Endothelial cell of umbilical vein (primary cell): ENCODE data around the gene TSPEAR. TPM values are rescaled to one million over a fixed set of nuclear protein-coding genes. Genes with fewer than 3 reads are reported as not detected.

Experiments
- BruUV-seq: library from RNA; stranded (reverse); fragments of 400-500 nt; replicated peaks from 2 replicates; lab custom pipeline; 2021; lab: Mats Ljungman, UMichigan
- CTCF ChIA-PET: fragments of 300-600, 350-600 bp; sonication (Branson Sonifier 250); formaldehyde crosslinking; loops from one replicate; lab custom pipeline; 2021; ENCODE audit warnings: antibody characterized with exemption, inconsistent platforms; lab: Charles Lee
- POLR2A ChIA-PET: fragments of 300-600, 350-600 bp; sonication (Branson Sonifier 250); formaldehyde crosslinking; loops from one replicate; lab custom pipeline; 2021; ENCODE audit warnings: antibody characterized with exemption, inconsistent platforms; lab: Charles Lee
- DNase-seq: peaks from one replicate; pipeline ENCODE4 v3.0.0-alpha.2; 2011; ENCODE audit warnings: low read depth, low spot score
- FAIRE-seq: peaks from 2 replicates; lab custom pipeline; 2011; peaks lifted over from hg19 to GRCh38; lab: Jason Lieb, UNC
- H2AFZ ChIP-seq: 2 replicates; pipeline ENCODE4 v1.6.0; 2012; ENCODE audit warnings: low read depth, low read length, control low read depth, inconsistent platforms
- H3K27ac ChIP-seq: 2 replicates; pipeline ENCODE4 v1.5.1; 2011; ENCODE audit warnings: low read depth, mild to moderate bottlenecking, control low read depth, low read length, moderate library complexity; ENCODE audit not compliant: insufficient read depth
- H3K27me3 ChIP-seq, 2 experiments: 2 replicates each; pipeline versions ENCODE4 v1.6.0 to v1.6.1; 2011; ENCODE audit warnings: low read length in 2 of 2, mixed read lengths in 1 of 2; ENCODE audit not compliant: control insufficient read depth in 2 of 2, insufficient read depth in 2 of 2
- H3K36me3 ChIP-seq, 2 experiments: 2 replicates in 1 of 2; 3 replicates in 1 of 2; pipeline ENCODE4 v1.5.1; 2011; ENCODE audit warnings: low read length in 2 of 2, mild to moderate bottlenecking in 1 of 2, moderate library complexity in 1 of 2; ENCODE audit not compliant: control insufficient read depth in 2 of 2, insufficient read depth in 2 of 2; ENCODE audit errors: extremely low read depth in 1 of 2
- H3K4me1 ChIP-seq: 3 replicates; pipeline ENCODE4 v1.5.1; 2011; ENCODE audit warnings: mild to moderate bottlenecking, low read length; ENCODE audit not compliant: control insufficient read depth, insufficient read depth; ENCODE audit errors: extremely low read depth
- H3K4me2 ChIP-seq: 2 replicates; pipeline ENCODE4 v1.6.1; 2011; ENCODE audit warnings: low read length, control low read depth, mixed read lengths; ENCODE audit not compliant: insufficient read depth
- H3K4me3 ChIP-seq, 3 experiments: fragments of 200-600 bp in 1 of 3; sonication (generic), shearing (Covaris generic) in 1 of 3; replicated peaks in 1 of 3; 2 replicates each; pipeline ENCODE4 v1.5.1; 2011 to 2016; ENCODE audit warnings: control low read depth in 3 of 3, low read length in 3 of 3, mild to moderate bottlenecking in 2 of 3, inconsistent platforms in 1 of 3, low read depth in 1 of 3, moderate library complexity in 1 of 3; ENCODE audit not compliant: insufficient read depth in 1 of 3
- H3K79me2 ChIP-seq: 2 replicates; pipeline ENCODE4 v1.6.0; 2012; ENCODE audit warnings: low read length, inconsistent platforms; ENCODE audit not compliant: control insufficient read depth, insufficient read depth
- H3K9ac ChIP-seq: replicated peaks from 2 replicates; pipeline ENCODE3; 2011; ENCODE audit warnings: low read length, control low read depth; ENCODE audit not compliant: insufficient read depth; ENCODE audit errors: extremely low read depth
- H3K9me1 ChIP-seq: replicated peaks from 3 replicates; pipeline ENCODE4 v1.6.0; 2011; ENCODE audit warnings: mild to moderate bottlenecking, low read length; ENCODE audit not compliant: control insufficient read depth, insufficient read depth; ENCODE audit errors: extremely low read depth
- H3K9me3 ChIP-seq: replicated peaks from 2 replicates; pipeline ENCODE4 v1.5.1; 2012; ENCODE audit warnings: low read length, inconsistent platforms; ENCODE audit not compliant: control insufficient read depth, insufficient read depth
- H4K20me1 ChIP-seq: replicated peaks from 2 replicates; pipeline ENCODE3; 2011; ENCODE audit warnings: mild to moderate bottlenecking, low read length; ENCODE audit not compliant: control insufficient read depth, insufficient read depth; ENCODE audit errors: extremely low read depth
- CTCF ChIP-seq, 2 donors: IDR thresholded peaks; 1 replicate in 1 of 2; 2 replicates in 1 of 2; pipeline ENCODE4 v1.5.1; 2011; ENCODE audit warnings: low read length in 2 of 2, mild to moderate bottlenecking in 2 of 2, moderate library complexity in 2 of 2, control low read depth in 1 of 2, inconsistent platforms in 1 of 2, low read depth in 1 of 2; ENCODE audit not compliant: insufficient read depth in 1 of 2; ENCODE audit errors: extremely low read depth in 1 of 2
- EZH2 ChIP-seq: IDR thresholded peaks from 2 replicates; pipeline ENCODE4 v1.6.1; 2012; ENCODE audit warnings: borderline replicate concordance, low read depth, mild to moderate bottlenecking, moderate library complexity, low read length, inconsistent platforms; ENCODE audit not compliant: severe bottlenecking
- FOS ChIP-seq: IDR thresholded peaks from 2 replicates; pipeline ENCODE4 v1.6.1; 2011; ENCODE audit warnings: mild to moderate bottlenecking, low read length, moderate library complexity, borderline replicate concordance; ENCODE audit not compliant: insufficient read depth
- GATA2 ChIP-seq: IDR thresholded peaks from 2 replicates; pipeline ENCODE4 v1.7.0; 2011; ENCODE audit warnings: low read depth, mild to moderate bottlenecking, moderate library complexity, mixed read lengths, low read length; ENCODE audit not compliant: insufficient read length, insufficient read depth
- JUN ChIP-seq: IDR thresholded peaks from 2 replicates; pipeline ENCODE4 v1.6.1; 2011; ENCODE audit warnings: borderline replicate concordance, low read depth; ENCODE audit not compliant: insufficient read length, insufficient read depth
- MAX ChIP-seq: IDR thresholded peaks from 2 replicates; pipeline ENCODE4 v1.6.1; 2011; ENCODE audit not compliant: insufficient read depth, insufficient read length
- MYC ChIP-seq: IDR thresholded peaks from one replicate; pipeline ENCODE4 v1.6.1; 2011; ENCODE audit warnings: mild to moderate bottlenecking, low read depth, low read length
- POLR2A ChIP-seq: IDR thresholded peaks from 2 replicates; pipeline ENCODE4 v1.6.1; 2012; ENCODE audit warnings: low read depth, mild to moderate bottlenecking, control low read depth, low read length
- POLR2AphosphoS5 ChIP-seq: IDR thresholded peaks from 2 replicates; pipeline ENCODE4 v1.6.1; 2012; ENCODE audit warnings: low read depth, mild to moderate bottlenecking, control low read depth, low read length, moderate library complexity; ENCODE audit not compliant: insufficient read depth
- dilution Hi-C: fragments of 300-500 bp; cut with MboI; formaldehyde crosslinking; loops from one replicate; pipeline ENCODE4 v1.15.0; 2019; ENCODE audit warnings: low sequenced_read_pairs; ENCODE audit not compliant: extremely low pct_ligation_motif_present
- intact Hi-C: fragments of 100-400 bp; cut with micrococcal nuclease; formaldehyde crosslinking; loops from one replicate; pipeline ENCODE4 v1.10.0; 2022
- polyA plus RNA-seq, 4 experiments: library from polyadenylated mRNA; depleted of rRNA in 3 of 4; stranded (reverse) in 3 of 4; unstranded in 1 of 4; fragments of >200 nt; gene quantifications; 2 replicates each; pipeline versions ENCODE4 v1.2.1 to v1.2.3, GENCODE V29; 2011 to 2012; ENCODE audit warnings: missing spikeins in 1 of 4
- total RNA-seq: library from RNA; stranded (reverse); gene quantifications from 2 replicates; pipeline ENCODE4 v1.2.3, GENCODE V29; 2021

The TSPEAR gene
- total and polyA plus RNA-seq, 2 donors (not counting 3 experiments of a cell fraction or from before 2014, with no cell fraction given): 0.01 TPM; not detected in 1

GRCh38 chr21:44590311-44590721 lies 121.1 kb downstream of the TSPEAR start:
- no peak for TF ChIP-seq CTCF (IDR thresholded peaks at IDR 0.05; ENCODE audit: extremely low read depth in 1 of 2, insufficient read depth in 1 of 2, low read depth in 1 of 2, low read length in 2 of 2)
- TF ChIP-seq EZH2: no peak
- no TSS peak for BruUV-seq
- dilution Hi-C loops: no loop called here
- Histone ChIP-seq H3K36me3 (no peaks in the 10 kb centered on the region), H4K20me1 (no peaks in the 10 kb centered on the region), H3K27me3 (peaks cover 1 to 3% of the 10 kb centered on the region in 2 experiments), H3K9me3 (no peaks in the 10 kb centered on the region), H3K9ac (no peak overlapping the region), H3K27ac (no peak overlapping the region), H3K79me2 (no peaks in the 10 kb centered on the region), H3K9me1 (no peaks in the 10 kb centered on the region), H2AFZ (no peak overlapping the region), H3K4me3 (no peak overlapping the region), H3K4me2 (no peak overlapping the region), H3K4me1 (no peaks in the 10 kb centered on the region)
- ChIA-PET POLR2A (no interaction called here), CTCF (no interaction called here)
- DNase-seq (no peak), FAIRE-seq (no peak)
- intact Hi-C loops: no loop called here

- Histone ChIP-seq H3K4me1 (no peaks in the 10 kb centered on the region), H2AFZ (no peak overlapping the region), H3K4me3 (no peak overlapping the region), H3K27me3 (peaks cover 3 to 4% of the 10 kb centered on the region in 2 experiments), H3K9me3 (no peaks in the 10 kb centered on the region), H3K36me3 (no peaks in the 10 kb centered on the region), H3K4me2 (no peak overlapping the region), H3K79me2 (no peaks in the 10 kb centered on the region), H4K20me1 (no peaks in the 10 kb centered on the region), H3K9ac (no peak overlapping the region), H3K27ac (no peak overlapping the region), H3K9me1 (no peaks in the 10 kb centered on the region)
- no peak for DNase-seq
- CTCF ChIA-PET: no interaction called here
- TF ChIP-seq FOS (no peak), MAX (no peak), MYC (no peak), EZH2 (no peak), POLR2AphosphoS5 (no peak), POLR2A (no peak), GATA2 (no peak), CTCF (IDR thresholded peaks at IDR 0.05; ENCODE audit: extremely low read depth in 1 of 2, insufficient read depth in 1 of 2, low read depth in 1 of 2, low read length in 2 of 2) (no peak), JUN (no peak)
- FAIRE-seq: no peak
- POLR2A ChIA-PET: no interaction called here
- no TSS peak for BruUV-seq
- dilution Hi-C loops (no loop called here), intact Hi-C loops (no loop called here)
Observed at GRCh38 chr21:44589586-44590305, 121.6 kb downstream of the TSPEAR start.
